Vagina (tissue), 2 donors: ENCODE results near the gene DPF3.

Experiments used
- POLR2A ChIP-seq, 2 donors: fragments of 450-650 bp; IDR thresholded peaks; one replicate each; pipeline ENCODE4 v1.6.1; 2017; ENCODE audit warnings: antibody characterized with exemption in 2 of 2, mild to moderate bottlenecking in 2 of 2, moderate library complexity in 2 of 2
- POLR2AphosphoS5 ChIP-seq, 2 donors: sonication (generic); formaldehyde crosslinking; IDR thresholded peaks; one replicate each; pipeline ENCODE4 v1.9.0; 2017; ENCODE audit warnings: antibody characterized with exemption in 2 of 2, mild to moderate bottlenecking in 2 of 2, low read depth in 1 of 2; ENCODE audit not compliant: insufficient read depth in 1 of 2
- TF ChIP-seq, protein P1 (sequence below), 3 experiments: fragments of 450-650 bp in 2 of 3; fragments of 200-600 bp in 1 of 3; sonication (generic) in 1 of 3; IDR thresholded peaks; one replicate each; pipeline ENCODE4 v1.5.1; 2017 to 2019; ENCODE audit warnings: antibody characterized with exemption in 3 of 3, mild to moderate bottlenecking in 2 of 3, moderate library complexity in 2 of 3

- TF ChIP-seq, protein P1, sequence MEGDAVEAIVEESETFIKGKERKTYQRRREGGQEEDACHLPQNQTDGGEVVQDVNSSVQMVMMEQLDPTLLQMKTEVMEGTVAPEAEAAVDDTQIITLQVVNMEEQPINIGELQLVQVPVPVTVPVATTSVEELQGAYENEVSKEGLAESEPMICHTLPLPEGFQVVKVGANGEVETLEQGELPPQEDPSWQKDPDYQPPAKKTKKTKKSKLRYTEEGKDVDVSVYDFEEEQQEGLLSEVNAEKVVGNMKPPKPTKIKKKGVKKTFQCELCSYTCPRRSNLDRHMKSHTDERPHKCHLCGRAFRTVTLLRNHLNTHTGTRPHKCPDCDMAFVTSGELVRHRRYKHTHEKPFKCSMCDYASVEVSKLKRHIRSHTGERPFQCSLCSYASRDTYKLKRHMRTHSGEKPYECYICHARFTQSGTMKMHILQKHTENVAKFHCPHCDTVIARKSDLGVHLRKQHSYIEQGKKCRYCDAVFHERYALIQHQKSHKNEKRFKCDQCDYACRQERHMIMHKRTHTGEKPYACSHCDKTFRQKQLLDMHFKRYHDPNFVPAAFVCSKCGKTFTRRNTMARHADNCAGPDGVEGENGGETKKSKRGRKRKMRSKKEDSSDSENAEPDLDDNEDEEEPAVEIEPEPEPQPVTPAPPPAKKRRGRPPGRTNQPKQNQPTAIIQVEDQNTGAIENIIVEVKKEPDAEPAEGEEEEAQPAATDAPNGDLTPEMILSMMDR (IDR thresholded peaks at IDR 0.05), result no peak
- no peak for TF ChIP-seq POLR2AphosphoS5 (IDR thresholded peaks at IDR 0.05; ENCODE audit: insufficient read depth in 1 of 2, low read depth in 1 of 2)
- TF ChIP-seq POLR2A (IDR thresholded peaks at IDR 0.05), result no peak
These were observed 112.1 kb downstream of the DPF3 start for GRCh38 chr14:72781561-72782508.
